BE2C (cell line): Measurements from ENCODE around the gene RHOH.

Experiments used
- DNase-seq: peaks from one replicate; pipeline ENCODE4 v3.0.0-alpha.2; 2020
- H3K27me3 ChIP-seq: fragments of 250-450 bp; sonication (Bioruptor Pico); 2 replicates; pipeline ENCODE4 v1.5.1; 2020; ENCODE audit warnings: mild to moderate bottlenecking
- H3K36me3 ChIP-seq: fragments of 250-450 bp; sonication (Bioruptor Pico); 2 replicates; pipeline ENCODE4 v1.5.1; 2020; ENCODE audit warnings: mild to moderate bottlenecking
- H3K4me1 ChIP-seq: fragments of 250-450 bp; sonication (Bioruptor Pico); 2 replicates; pipeline ENCODE4 v1.5.1; 2020
- H3K4me3 ChIP-seq: 2 replicates; pipeline ENCODE4 v1.5.1; 2011; ENCODE audit warnings: low read depth, low read length
- H3K9me3 ChIP-seq: fragments of 250-450 bp; sonication (Bioruptor Pico); 2 replicates; pipeline ENCODE4 v1.5.1; 2020
- CTCF ChIP-seq: IDR thresholded peaks from 2 replicates; pipeline ENCODE4 v1.5.1; 2012; ENCODE audit warnings: mild to moderate bottlenecking, low read depth, low read length

Gene RHOH

DNA sequence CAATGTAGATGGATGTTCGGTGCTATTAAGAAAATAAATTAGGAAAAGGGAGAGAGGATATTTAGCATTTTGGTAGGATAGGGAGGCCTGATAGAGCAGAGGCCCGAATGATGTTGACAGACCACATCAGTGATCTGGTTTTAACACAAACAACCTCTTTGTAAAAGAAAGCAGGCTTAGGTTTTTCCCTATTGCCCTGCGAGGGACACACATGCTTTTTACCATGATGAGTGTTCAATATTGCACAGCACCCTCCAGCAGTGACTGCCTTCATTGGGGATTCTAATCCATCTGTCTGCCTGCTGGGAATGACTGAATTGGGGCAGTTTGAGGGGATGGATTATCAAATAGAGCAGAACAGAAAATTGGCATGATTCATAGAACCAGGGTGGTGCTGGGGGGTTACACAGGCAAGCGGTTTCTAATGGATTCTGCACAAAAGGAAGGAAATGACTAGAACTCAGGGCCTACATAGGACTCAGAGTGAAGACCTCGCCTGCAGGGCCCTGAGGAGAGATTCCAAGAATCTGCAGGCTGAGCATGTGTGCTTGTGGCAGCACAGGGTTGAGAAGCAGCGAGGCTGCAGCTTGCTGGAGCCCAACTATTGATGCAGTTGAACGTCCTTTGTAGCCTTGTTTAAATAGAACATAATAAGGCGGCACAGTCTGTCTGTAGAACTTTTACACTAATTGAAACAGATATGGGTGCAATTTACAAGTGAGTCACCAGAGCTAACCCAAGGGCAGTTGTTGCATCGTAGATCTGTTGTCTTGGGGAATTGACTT is 58.0 kb downstream of the RHOH start:
- H3K4me1 ChIP-seq = no peaks in the 10 kb centered on the region
- no peak overlapping the region for H3K4me3 ChIP-seq
- no peak for DNase-seq
- H3K27me3 ChIP-seq = no peaks in the 10 kb centered on the region
- no peak for TF ChIP-seq CTCF
- H3K36me3 ChIP-seq = no peaks in the 10 kb centered on the region
- H3K9me3 ChIP-seq = no peaks in the 10 kb centered on the region

- H3K27me3 ChIP-seq = no peaks in the 10 kb centered on the region
- no peaks in the 10 kb centered on the region for H3K36me3 ChIP-seq
- no peak for TF ChIP-seq CTCF
- no peaks in the 10 kb centered on the region for H3K4me1 ChIP-seq
- DNase-seq = no peak
- H3K4me3 ChIP-seq = no peak overlapping the region
- H3K9me3 ChIP-seq = no peaks in the 10 kb centered on the region
These were observed 58.8 kb downstream of the RHOH start for GRCh38 chr4:40255393-40256281.

GRCh38 chr4:40256329-40256728 is 59.5 kb downstream of the RHOH start:
- no peaks in the 10 kb centered on the region for H3K36me3 ChIP-seq
- TF ChIP-seq CTCF = no peak
- no peaks in the 10 kb centered on the region for H3K4me1 ChIP-seq
- no peak overlapping the region for H3K4me3 ChIP-seq
- no peak for DNase-seq
- H3K9me3 ChIP-seq = no peaks in the 10 kb centered on the region
- no peaks in the 10 kb centered on the region for H3K27me3 ChIP-seq

DNA sequence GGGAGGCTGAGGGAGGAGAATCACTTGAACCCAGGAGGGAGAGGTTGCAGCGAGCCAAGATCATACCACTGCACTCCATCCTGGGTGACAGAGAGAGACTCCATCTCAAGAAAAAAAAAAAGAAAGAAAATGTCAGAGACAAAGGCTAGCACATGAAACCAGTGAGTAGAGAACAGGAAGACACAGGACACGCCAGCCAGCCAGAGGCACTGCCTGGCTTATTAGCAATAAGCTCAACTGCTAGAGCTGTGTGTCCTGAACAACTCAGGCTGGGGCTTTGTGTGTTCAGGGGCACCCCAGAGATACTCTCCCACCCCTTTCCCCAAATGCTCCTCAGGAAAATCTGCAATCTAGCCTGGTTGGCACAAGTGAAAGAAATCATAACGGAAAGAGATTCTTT is 60.0 kb downstream of the RHOH start:
- no peaks in the 10 kb centered on the region for H3K9me3 ChIP-seq
- H3K4me1 ChIP-seq = no peaks in the 10 kb centered on the region
- TF ChIP-seq CTCF = no peak
- H3K4me3 ChIP-seq = no peak overlapping the region
- DNase-seq = no peak
- no peaks in the 10 kb centered on the region for H3K36me3 ChIP-seq
- no peaks in the 10 kb centered on the region for H3K27me3 ChIP-seq

DNA sequence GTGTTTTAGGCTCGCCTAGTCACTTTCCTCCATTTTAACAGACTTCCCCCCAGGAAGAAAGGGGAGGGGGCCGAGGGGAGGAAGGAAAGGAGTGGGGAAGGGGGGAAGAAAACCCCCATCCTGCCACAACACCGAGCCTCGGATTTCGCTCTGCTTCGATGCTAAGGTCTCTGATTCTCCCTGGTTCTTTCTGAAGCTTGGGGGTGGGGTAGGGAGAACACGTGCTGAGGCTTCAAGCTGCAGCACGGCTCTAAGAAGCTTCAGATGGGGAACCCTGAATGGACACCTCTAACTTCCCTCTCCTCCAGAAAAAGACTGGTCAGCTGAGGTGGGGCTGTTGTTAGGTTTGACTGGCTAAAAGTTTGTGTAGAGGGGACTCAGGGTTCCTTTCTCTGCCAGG is 61.8 kb downstream of the RHOH start:
- no peak overlapping the region for H3K4me3 ChIP-seq
- no peaks in the 10 kb centered on the region for H3K27me3 ChIP-seq
- no peak for TF ChIP-seq CTCF
- H3K36me3 ChIP-seq = no peaks in the 10 kb centered on the region
- no peak for DNase-seq
- H3K4me1 ChIP-seq = no peaks in the 10 kb centered on the region
- no peaks in the 10 kb centered on the region for H3K9me3 ChIP-seq
